Renal pelvis (tissue), 12 donors: ENCODE data around the gene ERRFI1. TPM values are rescaled to one million over a fixed set of nuclear protein-coding genes. Genes with fewer than 3 reads are reported as not detected.
"Not testable (repeated sequence)": the region's sequence is repeated elsewhere in the genome, so short reads cannot be mapped to it uniquely, and the experiment has no call there.

Source experiments
- DNase-seq: peaks from one replicate; pipeline ENCODE4 v3.0.0-alpha.2; 2013
- long read RNA-seq, 16 experiments: transcript quantifications; one replicate each; lab custom pipeline, GENCODE V29; 2026
- polyA plus RNA-seq, 3 donors: library from polyadenylated mRNA; unstranded; fragments of 120-200 nt; gene quantifications; one replicate each; pipeline ENCODE4 v1.2.1, GENCODE V29; 2013; ENCODE audit not compliant: insufficient read length in 3 of 3

The ERRFI1 gene
- 10 to 100 TPM; 18.1 to 24.6 (median 21.4) TPM for polyA plus RNA-seq
- long read RNA-seq, donor 1, transcript ERRFI1-201 (4 exons, 3,104 nt) = major isoform, 7 of 8 reads
- long read RNA-seq, donor 1, partial matches to known transcripts = 0 of 8 reads
- long read RNA-seq, donor 1, other reads (novel, unspliced or antisense) = 0 of 8 reads
- long read RNA-seq, donor 2, partial matches to known transcripts = 0 of 5 reads
- long read RNA-seq, donor 2, other reads (novel, unspliced or antisense) = 0 of 5 reads
- long read RNA-seq, donor 3, partial matches to known transcripts = 0 of 3 reads
- long read RNA-seq, donor 3, other reads (novel, unspliced or antisense) = 0 of 3 reads
- long read RNA-seq, donor 4, transcript ERRFI1-201 (4 exons, 3,104 nt) = major isoform, 5 of 5 reads
- long read RNA-seq, donor 4, partial matches to known transcripts = 0 of 5 reads
- long read RNA-seq, donor 4, other reads (novel, unspliced or antisense) = 0 of 5 reads
- long read RNA-seq, donor 5, partial matches to known transcripts = 0 of 3 reads
- long read RNA-seq, donor 5, other reads (novel, unspliced or antisense) = 0 of 3 reads
- long read RNA-seq, donor 6, transcript ERRFI1-201 (4 exons, 3,104 nt) = major isoform, 7 of 7 reads
- long read RNA-seq, donor 6, partial matches to known transcripts = 0 of 7 reads
- long read RNA-seq, donor 6, other reads (novel, unspliced or antisense) = 0 of 7 reads
- long read RNA-seq, donor 7, transcript ERRFI1-201 (4 exons, 3,104 nt) = major isoform, 9 of 10 reads
- long read RNA-seq, donor 7, partial matches to known transcripts = 0 of 10 reads
- long read RNA-seq, donor 7, other reads (novel, unspliced or antisense) = 0 of 10 reads
- long read RNA-seq, donor 8, partial matches to known transcripts = 0 of 3 reads
- long read RNA-seq, donor 8, other reads (novel, unspliced or antisense) = 0 of 3 reads
- long read RNA-seq, donor 9, transcript ERRFI1-201 (4 exons, 3,104 nt) = major isoform, 5 of 5 reads
- long read RNA-seq, donor 9, partial matches to known transcripts = 0 of 5 reads
- long read RNA-seq, donor 9, other reads (novel, unspliced or antisense) = 0 of 5 reads
- long read RNA-seq, donor 10, partial matches to known transcripts = 5 of 9 reads
- long read RNA-seq, donor 10, other reads (novel, unspliced or antisense) = 0 of 9 reads
- long read RNA-seq, donor 11, partial matches to known transcripts = 0 of 4 reads
- long read RNA-seq, donor 11, other reads (novel, unspliced or antisense) = 0 of 4 reads
- long read RNA-seq, donor 12, transcript ERRFI1-201 (4 exons, 3,104 nt) = major isoform, 6 of 7 reads
- long read RNA-seq, donor 12, partial matches to known transcripts = 0 of 7 reads
- long read RNA-seq, donor 12, other reads (novel, unspliced or antisense) = 0 of 7 reads
- long read RNA-seq, donor 13, partial matches to known transcripts = 0 of 3 reads
- long read RNA-seq, donor 13, other reads (novel, unspliced or antisense) = 0 of 3 reads
- long read RNA-seq, donor 14 = 0 reads
- long read RNA-seq, donor 15, transcript ERRFI1-201 (4 exons, 3,104 nt) = major isoform, 8 of 17 reads
- long read RNA-seq, donor 15, partial matches to known transcripts = 6 of 17 reads
- long read RNA-seq, donor 15, other reads (novel, unspliced or antisense) = 0 of 17 reads
- long read RNA-seq, donor 16, partial matches to known transcripts = 0 of 3 reads
- long read RNA-seq, donor 16, other reads (novel, unspliced or antisense) = 0 of 3 reads

GRCh38 chr1:8026153-8026975, at the start of gene ERRFI1:
ERRFI1 (minus strand) TSS chr1:8026309; CDS start chr1:8015619, 10,690 bp downstream.
- peak; percentile 94 for DNase-seq

GRCh38 chr1:8075511-8076051, 49.5 kb upstream of the ERRFI1 start:
- no peak for DNase-seq

GRCh38 chr1:8073112-8073855, 47.2 kb upstream of the ERRFI1 start:
- no peak for DNase-seq

- peak; percentile 77 for DNase-seq
Measured at GRCh38 chr1:8070381-8070811, 44.3 kb upstream of the ERRFI1 start.

- not testable (repeated sequence) for DNase-seq
Measured at GRCh38 chr1:8069614-8070320, 43.7 kb upstream of the ERRFI1 start.

- no peak for DNase-seq
Measured at GRCh38 chr1:8065369-8065768, 39.3 kb upstream of the ERRFI1 start.

GRCh38 chr1:8063298-8064036, 37.4 kb upstream of the ERRFI1 start:
- DNase-seq = no peak

- no peak for DNase-seq
Measured at GRCh38 chr1:8062861-8063260, 36.8 kb upstream of the ERRFI1 start.

- DNase-seq = no peak
Measured at GRCh38 chr1:8061673-8062386, 35.7 kb upstream of the ERRFI1 start.

GRCh38 chr1:8061210-8061609, 35.1 kb upstream of the ERRFI1 start:
- no peak for DNase-seq

- no peak for DNase-seq
Measured at GRCh38 chr1:8059161-8059622, 33.1 kb upstream of the ERRFI1 start.

- not testable (repeated sequence) for DNase-seq
Measured at GRCh38 chr1:8057779-8058178, 31.7 kb upstream of the ERRFI1 start.

- DNase-seq = no peak
Measured at GRCh38 chr1:8055973-8056372, 29.9 kb upstream of the ERRFI1 start.

- no peak for DNase-seq
Measured at GRCh38 chr1:8053878-8054567, 27.9 kb upstream of the ERRFI1 start.

GRCh38 chr1:8051650-8052049, 25.5 kb upstream of the ERRFI1 start:
- no peak for DNase-seq

GRCh38 chr1:8049229-8049628, 23.1 kb upstream of the ERRFI1 start:
- not testable (repeated sequence) for DNase-seq
